ENCODE results near the gene HNRNPM.
A peak's percentile ranks its signal among the peaks of the same experiment; 100 is the strongest.

Gene HNRNPM

GRCh38 chr19:8518536-8518935 lies 73.8 kb downstream of the HNRNPM start:
- TF ChIP-seq ZFX (IDR thresholded peaks at IDR 0.05; ENCODE audit: borderline replicate concordance) (no peak), CTCF (IDR thresholded peaks at IDR 0.05) (no peak)
- H3K27ac ChIP-seq, result no peak overlapping the region

GRCh38 chr19:8519388-8519787 lies 74.6 kb downstream of the HNRNPM start:
- TF ChIP-seq CTCF (IDR thresholded peaks at IDR 0.05) (no peak), ZFX (IDR thresholded peaks at IDR 0.05; ENCODE audit: borderline replicate concordance) (no peak)
- H3K27ac ChIP-seq, result no peak overlapping the region

- peak overlapping the region; percentile 88 for H3K27ac ChIP-seq
- TF ChIP-seq ZFX (IDR thresholded peaks at IDR 0.05; ENCODE audit: borderline replicate concordance), result no peak
- TF ChIP-seq CTCF (IDR thresholded peaks at IDR 0.05), result peak; percentile 27; the same call in 1 of the 2 replicates
These were observed 80.6 kb downstream of the HNRNPM start for GRCh38 chr19:8525401-8525684.

GRCh38 chr19:8526345-8527091 lies 81.7 kb downstream of the HNRNPM start:
- TF ChIP-seq CTCF (IDR thresholded peaks at IDR 0.05) (no peak), ZFX (IDR thresholded peaks at IDR 0.05; ENCODE audit: borderline replicate concordance) (no peak)
- peak overlapping the region; percentile 88 for H3K27ac ChIP-seq

- H3K27ac ChIP-seq, result no peak overlapping the region
- no peak for TF ChIP-seq ZFX (IDR thresholded peaks at IDR 0.05; ENCODE audit: borderline replicate concordance)
- no peak for TF ChIP-seq CTCF (IDR thresholded peaks at IDR 0.05)
These were observed 83.7 kb downstream of the HNRNPM start for GRCh38 chr19:8528500-8528899.

- no peak overlapping the region for H3K27ac ChIP-seq
- TF ChIP-seq CTCF (IDR thresholded peaks at IDR 0.05) (no peak), ZFX (IDR thresholded peaks at IDR 0.05; ENCODE audit: borderline replicate concordance) (no peak)
These were observed 84.7 kb downstream of the HNRNPM start for GRCh38 chr19:8529369-8530006.

GRCh38 chr19:8530061-8530679 lies 85.4 kb downstream of the HNRNPM start:
- TF ChIP-seq CTCF (IDR thresholded peaks at IDR 0.05) (no peak), ZFX (IDR thresholded peaks at IDR 0.05; ENCODE audit: borderline replicate concordance) (no peak)
- H3K27ac ChIP-seq, result no peak overlapping the region
